HepG2 (cell line): Measurements from ENCODE around the gene TOMM20. TPM values are rescaled to one million over a fixed set of nuclear protein-coding genes. Genes with fewer than 3 reads are reported as not detected.

Experiments used
- ATF1 ChIP-seq: IDR thresholded peaks from 2 replicates; pipeline ENCODE4 v1.6.1; 2016; ENCODE audit warnings: mild to moderate bottlenecking, control low read depth
- DBP ChIP-seq: sonication (generic); formaldehyde crosslinking; IDR thresholded peaks from 2 replicates; pipeline ENCODE4 v1.4.0; 2020; ENCODE audit warnings: missing genetic modification reagents; ENCODE audit errors: not compliant biosample characterization
- DMTF1 ChIP-seq: sonication (generic); formaldehyde crosslinking; IDR thresholded peaks from 2 replicates; pipeline ENCODE4 v1.4.0; 2020; ENCODE audit warnings: mild to moderate bottlenecking, missing genetic modification reagents
- FOXP4 ChIP-seq: sonication (generic); formaldehyde crosslinking; IDR thresholded peaks from 2 replicates; pipeline ENCODE4 v1.4.0; 2020; ENCODE audit warnings: missing genetic modification reagents
- GMEB2 ChIP-seq: IDR thresholded peaks from 2 replicates; pipeline ENCODE4 v1.6.1; 2016; ENCODE audit warnings: missing biosample characterization, missing genetic modification reagents, low read depth
- IRX3 ChIP-seq: sonication (generic); formaldehyde crosslinking; IDR thresholded peaks from 2 replicates; pipeline ENCODE4 v1.8.1; 2023; ENCODE audit warnings: mild to moderate bottlenecking, low read depth, missing genetic modification reagents, borderline replicate concordance
- KDM6A ChIP-seq: IDR thresholded peaks from 2 replicates; pipeline ENCODE4 v1.6.1; 2016; ENCODE audit warnings: low read depth
- NR2F6 ChIP-seq, 2 experiments: IDR thresholded peaks; 2 replicates each; pipeline ENCODE4 v1.6.1; 2016; ENCODE audit warnings: antibody characterized with exemption in 1 of 2, mild to moderate bottlenecking in 1 of 2
- POLR2A ChIP-seq, 2 experiments: IDR thresholded peaks; 2 replicates each; pipeline ENCODE4 v1.6.1; 2011; ENCODE audit warnings: low read depth in 2 of 2, low read length in 2 of 2, mild to moderate bottlenecking in 1 of 2, moderate library complexity in 1 of 2; ENCODE audit not compliant: insufficient read depth in 1 of 2
- RBFOX2 ChIP-seq: fragments of 200-400 bp; formaldehyde crosslinking; IDR thresholded peaks from 2 replicates; pipeline ENCODE4 v1.6.1; 2017; ENCODE audit warnings: low read depth, mild to moderate bottlenecking, low read length
- THRA ChIP-seq: sonication (generic); formaldehyde crosslinking; IDR thresholded peaks from 2 replicates; pipeline ENCODE4 v1.4.0; 2020; ENCODE audit warnings: missing genetic modification reagents, borderline replicate concordance
- ZBED4 ChIP-seq: sonication (generic); formaldehyde crosslinking; IDR thresholded peaks from 2 replicates; pipeline ENCODE4 v1.4.0; 2020; ENCODE audit warnings: missing genetic modification reagents, borderline replicate concordance
- ZC3H13 ChIP-seq: sonication (generic); formaldehyde crosslinking; IDR thresholded peaks from 2 replicates; pipeline ENCODE4 v1.8.1; 2023; ENCODE audit warnings: mild to moderate bottlenecking, missing genetic modification reagents, moderate library complexity
- ZNF317 ChIP-seq: sonication (generic); formaldehyde crosslinking; IDR thresholded peaks from 2 replicates; pipeline ENCODE4 v1.5.0; 2020; ENCODE audit warnings: mild to moderate bottlenecking, missing genetic modification reagents
- ZNF333 ChIP-seq: sonication (generic); formaldehyde crosslinking; IDR thresholded peaks from 2 replicates; pipeline ENCODE4 v1.4.0; 2020; ENCODE audit warnings: mild to moderate bottlenecking, missing genetic modification reagents, borderline replicate concordance
- ZSCAN20 ChIP-seq: sonication (generic); formaldehyde crosslinking; IDR thresholded peaks from 2 replicates; pipeline ENCODE4 v1.4.0; 2020; ENCODE audit warnings: missing genetic modification reagents, mild to moderate bottlenecking, borderline replicate concordance
- polyA plus RNA-seq, 8 experiments: library from polyadenylated mRNA; depleted of rRNA in 3 of 8; stranded (reverse) in 7 of 8; unstranded in 1 of 8; fragments of >200 nt; fragmentation: Illumina TruSeq in 4 of 8; extraction: Trizol in 4 of 8; gene quantifications; 2 replicates each; pipeline versions ENCODE4 v1.2.1 to v1.2.3, GENCODE V29; 2011 to 2016; ENCODE audit warnings: low read depth in 4 of 8, missing spikeins in 1 of 8, mixed read lengths in 1 of 8; ENCODE audit not compliant: insufficient read depth in 1 of 8
- total RNA-seq, 5 experiments: library from RNA; depleted of rRNA; stranded (reverse); fragments of >200 nt; fragmentation: Illumina TruSeq; extraction: Trizol; gene quantifications; 2 replicates each; pipeline ENCODE4 v1.2.3, GENCODE V29; 2016; ENCODE audit warnings: low read depth in 1 of 5

Gene TOMM20
- total and polyA plus RNA-seq, 2 of the 13 experiments (the other 11 are each of a cell fraction or from before 2014, with no cell fraction given), result 153 to 376 TPM

GRCh38 chr1:235067396-235068157 is 61.1 kb downstream of the TOMM20 start (continued):
- TF ChIP-seq DMTF1 (CRISPR knock-in tag), result no peak
- no peak for TF ChIP-seq DBP (CRISPR knock-in tag)
- no peak for TF ChIP-seq ZNF333 (CRISPR knock-in tag)
- no peak for TF ChIP-seq IRX3
- TF ChIP-seq ZBED4 (CRISPR knock-in tag), result no peak
- TF ChIP-seq FOXP4 (CRISPR knock-in tag), result no peak
- no peak; the same call in 1 of the 2 replicates for TF ChIP-seq KDM6A (CRISPR knock-in tag)
- TF ChIP-seq THRA (CRISPR knock-in tag), result no peak
- TF ChIP-seq ZNF317 (CRISPR knock-in tag), result no peak
- TF ChIP-seq POLR2A (IDR thresholded peaks at IDR 0.05; ENCODE audit: insufficient read depth in 1 of 2, low read depth in 2 of 2, low read length in 2 of 2), result peak in 1 of 2 experiments; percentile 21; a peak in 2 of 4 replicates
- TF ChIP-seq RBFOX2, result no peak; the same call in 1 of the 2 replicates
- TF ChIP-seq ZC3H13 (CRISPR knock-in tag), result no peak
- no peak for TF ChIP-seq GMEB2 (CRISPR knock-in tag)
- no peak for TF ChIP-seq ATF1 (CRISPR knock-in tag)
- no peak for TF ChIP-seq NR2F6 (IDR thresholded peaks at IDR 0.05)
- no peak; the same call in 1 of the 2 replicates for TF ChIP-seq NR2F6 (CRISPR knock-in tag; IDR thresholded peaks at IDR 0.05)
- no peak for TF ChIP-seq ZSCAN20 (CRISPR knock-in tag)
